GM23248 (cell line): ENCODE measurements around the gene GFRAL.

Source experiments
- EZH2 ChIP-seq: fragments of 200-600 bp; sonication (generic); IDR thresholded peaks from 2 replicates; pipeline ENCODE4 v1.6.1; 2018; ENCODE audit warnings: antibody characterized with exemption, mild to moderate bottlenecking; ENCODE audit not compliant: insufficient read depth, poor library complexity, severe bottlenecking
- EZH2phosphoT487 ChIP-seq: fragments of 200-600 bp; sonication (generic); IDR thresholded peaks from 2 replicates; pipeline ENCODE4 v1.6.1; 2018; ENCODE audit warnings: antibody characterized with exemption, moderate library complexity, mild to moderate bottlenecking, low read depth; ENCODE audit not compliant: insufficient read depth

DNA sequence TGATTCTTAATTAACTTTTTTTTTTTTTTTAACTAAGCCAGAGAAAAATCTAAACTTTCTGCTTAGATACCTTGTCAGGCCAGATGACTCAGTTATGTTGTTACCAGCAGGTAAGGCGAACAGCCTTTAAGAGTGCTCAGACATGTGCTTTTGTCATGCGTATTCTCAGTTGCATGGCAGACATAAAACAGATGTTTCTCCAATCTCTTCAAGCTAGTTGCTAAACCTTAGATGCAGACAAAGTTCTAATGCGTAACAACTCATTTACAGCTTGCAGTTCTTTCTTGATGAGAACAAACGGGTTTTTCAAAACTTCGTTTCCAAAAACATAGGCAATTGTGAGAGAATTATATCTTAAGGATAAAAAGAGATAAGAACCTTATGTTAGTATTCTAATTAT lies 49.6 kb upstream of the GFRAL start:
- no peak for TF ChIP-seq EZH2
- TF ChIP-seq EZH2phosphoT487: no peak
